MCF 10A (cell line): ENCODE data around the gene BSDC1. TPM values are rescaled to one million over a fixed set of nuclear protein-coding genes. Genes with fewer than 3 reads are reported as not detected.

Experiments used
- BruUV-seq: library from RNA; stranded (reverse); fragments of 400-500 nt; replicated peaks from 2 replicates; lab custom pipeline; 2021; lab: Mats Ljungman, UMichigan
- CTCF ChIA-PET: fragments of 300-600 bp; sonication (Branson Sonifier 250); formaldehyde crosslinking; extraction: SDS; loops from one replicate; lab custom pipeline; 2021; ENCODE audit warnings: antibody characterized with exemption, inconsistent platforms; lab: Yijun Ruan, JAX
- POLR2A ChIA-PET: fragments of 300-600, 350-650 bp; sonication (Branson Sonifier 250); formaldehyde crosslinking; extraction: SDS; loops from one replicate; lab custom pipeline; 2020; ENCODE audit warnings: antibody characterized with exemption, inconsistent platforms; lab: Yijun Ruan, JAX
- DNase-seq: peaks from one replicate; pipeline ENCODE4 v3.0.0-alpha.2; 2018; ENCODE audit not compliant: unreplicated experiment
- H3K27ac Mint-ChIP-seq: one replicate; pipeline ENCODE4 v1.8.0; 2022; ENCODE audit warnings: mild to moderate bottlenecking, low read depth, mixed read lengths; ENCODE audit not compliant: unreplicated experiment
- H3K27me3 Mint-ChIP-seq: one replicate; pipeline ENCODE4 v1.8.0; 2022; ENCODE audit warnings: mixed read lengths; ENCODE audit not compliant: insufficient read depth, unreplicated experiment
- H3K36me3 Mint-ChIP-seq: one replicate; pipeline ENCODE4 v1.8.0; 2022; ENCODE audit warnings: mild to moderate bottlenecking, moderate library complexity, mixed read lengths; ENCODE audit not compliant: insufficient read depth, unreplicated experiment
- H3K4me1 Mint-ChIP-seq: one replicate; pipeline ENCODE4 v1.8.0; 2022; ENCODE audit warnings: mixed read lengths; ENCODE audit not compliant: insufficient read depth, unreplicated experiment
- H3K4me3 Mint-ChIP-seq: one replicate; pipeline ENCODE4 v1.8.0; 2022; ENCODE audit warnings: mild to moderate bottlenecking, moderate library complexity, mixed read lengths; ENCODE audit not compliant: unreplicated experiment
- H3K9me3 Mint-ChIP-seq: one replicate; pipeline ENCODE4 v1.8.0; 2022; ENCODE audit warnings: mixed read lengths; ENCODE audit not compliant: unreplicated experiment
- CTCF ChIP-seq: fragments of 200-600 bp; IDR thresholded peaks from one replicate; pipeline ENCODE4 v1.8.0; 2022; ENCODE audit warnings: antibody characterized with exemption, mild to moderate bottlenecking; ENCODE audit not compliant: unreplicated experiment
- intact Hi-C: fragments of 100-400 bp; cut with micrococcal nuclease; formaldehyde crosslinking; loops from 2 replicates; pipeline ENCODE4 v1.14.1; 2022
- total RNA-seq: library from RNA; stranded (reverse); gene quantifications from 2 replicates; pipeline ENCODE4 v1.2.3, GENCODE V29; 2022

BSDC1 gene
- total RNA-seq, 1 experiment from 2014 or later: 52.6 TPM

- no TSS peak for BruUV-seq
- H3K27ac Mint-ChIP-seq: no peak overlapping the region
- H3K36me3 Mint-ChIP-seq: no peaks in the 10 kb centered on the region
- intact Hi-C loops: no loop called here
- no peak for TF ChIP-seq CTCF
- CTCF ChIA-PET: interaction anchor here (0.9 kb wide), 1 partner anchor 30 kb away, joined by 9 read pairs; no protein-coding TSS in a partner anchor
- POLR2A ChIA-PET: no interaction called here
- no peak overlapping the region for H3K4me3 Mint-ChIP-seq
- H3K9me3 Mint-ChIP-seq: no peaks in the 10 kb centered on the region
- H3K27me3 Mint-ChIP-seq: peaks cover 51% of the 10 kb centered on the region
- no peak for DNase-seq
- no peaks in the 10 kb centered on the region for H3K4me1 Mint-ChIP-seq
These were observed 37.6 kb upstream of the BSDC1 start for GRCh38 chr1:32431736-32432400.

GRCh38 chr1:32427264-32427963 is 33.2 kb upstream of the BSDC1 start:
- Mint-ChIP-seq H3K36me3 (peaks cover 5% of the 10 kb centered on the region), H3K9me3 (no peaks in the 10 kb centered on the region), H3K27ac (no peak overlapping the region), H3K4me1 (no peaks in the 10 kb centered on the region), H3K27me3 (peaks cover 53% of the 10 kb centered on the region), H3K4me3 (no peak overlapping the region)
- no peak for DNase-seq
- intact Hi-C loops: no loop called here
- no peak for TF ChIP-seq CTCF
- CTCF ChIA-PET: interaction anchor here (0.6 to 1.5 kb wide), 3 partner anchors 21 to 934 kb away, joined by 3 to 6 read pairs (median 4); no protein-coding TSS in a partner anchor
- POLR2A ChIA-PET: no interaction called here
- no TSS peak for BruUV-seq

GRCh38 chr1:32426489-32427255 is 32.4 kb upstream of the BSDC1 start:
- Mint-ChIP-seq H3K27ac (no peak overlapping the region), H3K9me3 (no peaks in the 10 kb centered on the region), H3K36me3 (peaks cover 5% of the 10 kb centered on the region), H3K27me3 (peaks cover 51% of the 10 kb centered on the region), H3K4me1 (no peaks in the 10 kb centered on the region), H3K4me3 (no peak overlapping the region)
- CTCF ChIA-PET: interaction anchor here (0.6 to 1.1 kb wide), 3 partner anchors 25 to 935 kb away, joined by 3 to 5 read pairs (median 4); no protein-coding TSS in a partner anchor
- POLR2A ChIA-PET: interaction anchor here (1.4 kb wide), 1 partner anchor 14 kb away, joined by 4 read pairs; no protein-coding TSS in a partner anchor
- TF ChIP-seq CTCF: no peak
- DNase-seq: no peak
- intact Hi-C loops: no loop called here
- BruUV-seq: no TSS peak
